HepG2 (cell line): Measurements from ENCODE around the gene VDR. TPM values are rescaled to one million over a fixed set of nuclear protein-coding genes. Genes with fewer than 3 reads are reported as not detected.

Experiments
- ATAC-seq: fragments of 200-7000 bp; cut with Tn5 transposase; 3 replicates; pipeline ENCODE4 v1.9.1; 2020; ENCODE audit warnings: mild to moderate bottlenecking, moderate library complexity
- BruUV-seq: library from RNA; stranded (reverse); fragments of 400-500 nt; replicated peaks from 2 replicates; lab custom pipeline; 2021; lab: Mats Ljungman, UMichigan
- CTCF ChIA-PET: fragments of 300-600 bp; formaldehyde crosslinking; extraction: SDS; loops from one replicate; lab custom pipeline; 2021; ENCODE audit warnings: low total read pairs, inconsistent platforms, low intra/inter-chr PET ratio; lab: Yijun Ruan, JAX
- POLR2A ChIA-PET: fragments of 350-600 bp; sonication (Branson Sonifier 250); formaldehyde crosslinking; loops from one replicate; lab custom pipeline; 2020; ENCODE audit warnings: antibody characterized with exemption, inconsistent platforms; lab: Yijun Ruan, JAX
- DNase-seq: peaks from one replicate; pipeline ENCODE4 v3.0.0-alpha.2; 2015; ENCODE audit warnings: low spot score
- FAIRE-seq: peaks from 3 replicates; lab custom pipeline; 2011; peaks lifted over from hg19 to GRCh38; lab: Jason Lieb, UNC
- H2AFZ ChIP-seq: one replicate; pipeline ENCODE4 v1.6.1; 2011; ENCODE audit warnings: low read length, inconsistent platforms
- H3K27ac ChIP-seq: fragments of 300-600 bp; 3 replicates; pipeline ENCODE4 v1.8.0; 2011; ENCODE audit warnings: mixed run types, mild to moderate bottlenecking, mixed read lengths, low read length, inconsistent platforms; ENCODE audit not compliant: insufficient read depth; ENCODE audit errors: extremely low read length
- H3K27me3 ChIP-seq, 2 experiments: fragments of 200-600 bp in 1 of 2; 2 replicates in 1 of 2; 3 replicates in 1 of 2; pipeline versions ENCODE4 v1.6.0 to v1.8.0; 2011; ENCODE audit warnings: low read length in 2 of 2, mild to moderate bottlenecking in 2 of 2, moderate library complexity in 2 of 2, inconsistent platforms in 1 of 2; ENCODE audit not compliant: insufficient read depth in 2 of 2, control insufficient read depth in 1 of 2
- H3K36me3 ChIP-seq, 2 experiments: fragments of 200-600 bp in 1 of 2; replicated peaks in 1 of 2; 2 replicates in 1 of 2; 3 replicates in 1 of 2; pipeline versions ENCODE4 v1.5.1 to v1.8.0; 2011; ENCODE audit warnings: low read length in 2 of 2, inconsistent platforms in 1 of 2; ENCODE audit not compliant: insufficient read depth in 2 of 2, control insufficient read depth in 1 of 2
- H3K4me1 ChIP-seq: 2 replicates; pipeline ENCODE4 v1.5.1; 2012; ENCODE audit warnings: low read length, inconsistent platforms; ENCODE audit not compliant: insufficient read depth
- H3K4me2 ChIP-seq: 2 replicates; pipeline ENCODE4 v1.6.0; 2011; ENCODE audit warnings: low read depth, low read length, inconsistent platforms
- H3K4me3 ChIP-seq, 3 experiments: fragments of 200-600 bp in 1 of 3; sonication (generic), shearing (Covaris generic) in 1 of 3; replicated peaks in 1 of 3; 2 replicates each; pipeline ENCODE4 v1.5.1; 2011 to 2016; ENCODE audit warnings: low read length in 3 of 3, inconsistent platforms in 2 of 3, low read depth in 2 of 3, mild to moderate bottlenecking in 2 of 3, control low read depth in 1 of 3, mixed read lengths in 1 of 3; ENCODE audit not compliant: insufficient read depth in 1 of 3
- H3K79me2 ChIP-seq: one replicate; pipeline ENCODE4 v1.6.1; 2011; ENCODE audit warnings: low read length, inconsistent platforms; ENCODE audit not compliant: insufficient read depth
- H3K9ac ChIP-seq: 2 replicates; pipeline ENCODE4 v1.6.0; 2011; ENCODE audit warnings: mild to moderate bottlenecking, low read depth, low read length, inconsistent platforms; ENCODE audit not compliant: insufficient read depth
- H3K9me3 ChIP-seq: 2 replicates; pipeline ENCODE4 v1.5.1; 2012; ENCODE audit warnings: mild to moderate bottlenecking, low read length
- H4K20me1 ChIP-seq: 2 replicates; pipeline ENCODE4 v1.6.0; 2011; ENCODE audit warnings: inconsistent platforms, mild to moderate bottlenecking, low read length, moderate library complexity; ENCODE audit not compliant: insufficient read depth
- ATAD3A ChIP-seq: sonication (generic); formaldehyde crosslinking; IDR thresholded peaks from 2 replicates; pipeline ENCODE4 v1.4.0; 2020; ENCODE audit warnings: missing genetic modification reagents
- SMC3 ChIP-seq: IDR thresholded peaks from 2 replicates; pipeline ENCODE4 v1.6.1; 2011; ENCODE audit warnings: low read length, improper control_type of control experiment
- STAG1 ChIP-seq: sonication (generic); formaldehyde crosslinking; IDR thresholded peaks from 2 replicates; pipeline ENCODE4 v1.4.0; 2020; ENCODE audit warnings: missing genetic modification reagents
- ZNF317 ChIP-seq: sonication (generic); formaldehyde crosslinking; IDR thresholded peaks from 2 replicates; pipeline ENCODE4 v1.5.0; 2020; ENCODE audit warnings: mild to moderate bottlenecking, missing genetic modification reagents
- WGBS: methylation state at CpG from one replicate; pipeline ENCODE4 v1.1.6; 2017; ENCODE audit warnings: low lambda C conversion rate; 5-methylcytosine and 5-hydroxymethylcytosine counted together
- in situ Hi-C: cut with HindIII; loops from 2 replicates; pipeline ENCODE4 v1.10.0; 2017; ENCODE audit warnings: low pct_unique_long_range_greater_than_20kb; ENCODE audit not compliant: extremely low pct_ligation_motif_present
- intact Hi-C: fragments of 100-400 bp; cut with micrococcal nuclease; formaldehyde crosslinking; loops from one replicate; pipeline ENCODE4 v1.10.0; 2022; ENCODE audit not compliant: unreplicated experiment
- polyA plus RNA-seq, 8 experiments: library from polyadenylated mRNA; depleted of rRNA in 3 of 8; stranded (reverse) in 7 of 8; unstranded in 1 of 8; fragments of >200 nt; fragmentation: Illumina TruSeq in 4 of 8; extraction: Trizol in 4 of 8; gene quantifications; 2 replicates each; pipeline versions ENCODE4 v1.2.1 to v1.2.3, GENCODE V29; 2011 to 2016; ENCODE audit warnings: low read depth in 4 of 8, missing spikeins in 1 of 8, mixed read lengths in 1 of 8; ENCODE audit not compliant: insufficient read depth in 1 of 8
- total RNA-seq, 5 experiments: library from RNA; depleted of rRNA; stranded (reverse); fragments of >200 nt; fragmentation: Illumina TruSeq; extraction: Trizol; gene quantifications; 2 replicates each; pipeline ENCODE4 v1.2.3, GENCODE V29; 2016; ENCODE audit warnings: low read depth in 1 of 5
- TF ChIP-seq, protein P1 (sequence below): sonication (generic); formaldehyde crosslinking; IDR thresholded peaks from 2 replicates; pipeline ENCODE4 v1.5.0; 2020; ENCODE audit warnings: mild to moderate bottlenecking, missing genetic modification reagents, moderate library complexity

The VDR gene
- total and polyA plus RNA-seq, 2 of the 13 experiments (the other 11 are each of a cell fraction or from before 2014, with no cell fraction given) = 0.08 to 0.33 TPM

DNA sequence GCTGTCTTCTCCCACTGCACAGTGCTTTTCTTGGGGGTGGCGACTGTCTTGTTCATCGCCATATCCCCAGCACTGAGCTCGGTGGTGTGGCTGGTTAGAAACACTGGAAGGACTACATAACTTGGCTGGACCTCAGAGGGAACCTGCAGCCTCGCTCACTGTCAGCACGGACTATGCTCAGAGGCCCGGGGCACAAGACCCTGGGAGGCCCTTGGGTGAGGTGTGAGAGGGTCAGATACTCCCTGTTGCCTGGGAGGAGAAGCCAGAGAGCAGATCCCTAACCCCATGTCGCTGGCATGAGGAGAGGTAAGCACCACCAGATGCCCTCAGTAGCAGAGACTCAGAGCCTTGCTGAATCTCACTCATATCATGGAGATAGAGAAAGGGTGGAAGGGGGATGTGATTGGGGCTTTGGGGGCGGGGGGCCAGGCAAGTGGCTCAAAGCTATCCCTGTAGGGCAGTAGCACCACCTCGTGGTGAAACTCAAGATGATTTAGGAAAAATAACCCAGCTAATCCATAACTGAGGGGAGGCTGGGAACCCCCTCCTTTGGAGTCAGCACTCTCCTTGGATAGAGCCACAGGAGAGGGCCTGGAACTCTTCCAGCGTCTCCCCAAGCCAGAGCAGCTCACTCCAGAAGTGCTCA lies 66.4 kb downstream of the VDR start:
- Histone ChIP-seq H3K9me3 (no peaks in the 10 kb centered on the region), H3K9ac (no peak overlapping the region), H4K20me1 (no peaks in the 10 kb centered on the region), H3K4me3 (no peak overlapping the region), H3K27me3 (peaks cover 4 to 11% of the 10 kb centered on the region in 2 experiments; a peak in 3 of 5 replicates)
- ATAC-seq (peak; percentile 78), DNase-seq (peak; percentile 26), FAIRE-seq (no peak)
- CTCF ChIA-PET = interaction anchor here (0.7 to 2.9 kb wide), 10 partner anchors 14 to 123 kb away, joined by 3 to 33 read pairs (median 5); partner anchors contain the start of gene RAPGEF3
- in situ Hi-C loops = loop anchor here (5.0 kb wide), 2 partner anchors 51 to 121 kb away; no protein-coding TSS in a partner anchor
- 31% methylated on average over 9 of the region's 10 CpGs for WGBS
- TF ChIP-seq, protein P1, sequence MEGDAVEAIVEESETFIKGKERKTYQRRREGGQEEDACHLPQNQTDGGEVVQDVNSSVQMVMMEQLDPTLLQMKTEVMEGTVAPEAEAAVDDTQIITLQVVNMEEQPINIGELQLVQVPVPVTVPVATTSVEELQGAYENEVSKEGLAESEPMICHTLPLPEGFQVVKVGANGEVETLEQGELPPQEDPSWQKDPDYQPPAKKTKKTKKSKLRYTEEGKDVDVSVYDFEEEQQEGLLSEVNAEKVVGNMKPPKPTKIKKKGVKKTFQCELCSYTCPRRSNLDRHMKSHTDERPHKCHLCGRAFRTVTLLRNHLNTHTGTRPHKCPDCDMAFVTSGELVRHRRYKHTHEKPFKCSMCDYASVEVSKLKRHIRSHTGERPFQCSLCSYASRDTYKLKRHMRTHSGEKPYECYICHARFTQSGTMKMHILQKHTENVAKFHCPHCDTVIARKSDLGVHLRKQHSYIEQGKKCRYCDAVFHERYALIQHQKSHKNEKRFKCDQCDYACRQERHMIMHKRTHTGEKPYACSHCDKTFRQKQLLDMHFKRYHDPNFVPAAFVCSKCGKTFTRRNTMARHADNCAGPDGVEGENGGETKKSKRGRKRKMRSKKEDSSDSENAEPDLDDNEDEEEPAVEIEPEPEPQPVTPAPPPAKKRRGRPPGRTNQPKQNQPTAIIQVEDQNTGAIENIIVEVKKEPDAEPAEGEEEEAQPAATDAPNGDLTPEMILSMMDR = peak; percentile 55
- no peak for TF ChIP-seq ZNF317 (CRISPR knock-in tag)
- TF ChIP-seq SMC3 = peak; percentile 42; the same call in 1 of the 2 replicates
- no peak for TF ChIP-seq ATAD3A
- peak; percentile 65 for TF ChIP-seq STAG1 (CRISPR knock-in tag)
- TF ChIP-seq, all 625 proteins: peak for 3
- intact Hi-C loops = loop anchor here (1.0 kb wide), 3 partner anchors 59 to 123 kb away; no protein-coding TSS in a partner anchor
- no peak overlapping the region for H2AFZ ChIP-seq
- H3K36me3 ChIP-seq = no peaks in the 10 kb centered on the region
- no peaks in the 10 kb centered on the region for H3K79me2 ChIP-seq
- H3K4me1 ChIP-seq = no peaks in the 10 kb centered on the region; the same call in 1 of the 2 replicates
- no TSS peak for BruUV-seq
- no peak overlapping the region for H3K4me2 ChIP-seq
- POLR2A ChIA-PET = interaction anchor here (1.0 to 1.5 kb wide), 3 partner anchors 12 to 21 kb away, joined by 3 to 7 read pairs (median 5); no protein-coding TSS in a partner anchor
- no peak overlapping the region for H3K27ac ChIP-seq
